ENCODE data around the gene PRR15L.
"Not testable (repeated sequence)": the region's sequence is repeated elsewhere in the genome, so short reads cannot be mapped to it uniquely, and the experiment has no call there.

Gene PRR15L

DNA sequence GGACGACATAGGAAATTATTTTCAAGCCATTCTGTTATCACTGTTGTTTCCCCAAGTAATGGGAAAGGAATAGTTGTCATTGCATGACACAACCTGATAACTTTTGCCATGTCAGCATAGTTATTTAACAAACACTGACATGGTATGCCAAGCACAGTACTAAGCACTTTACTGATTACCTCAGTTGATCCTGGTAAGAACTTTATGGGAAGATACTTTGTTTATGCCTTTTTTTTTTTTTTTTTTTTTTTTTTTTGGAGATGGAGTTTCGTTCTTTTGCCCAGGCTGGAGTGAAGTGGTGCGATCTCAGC is 32.0 kb downstream of the PRR15L start:
- no peak for TF ChIP-seq GATA1 (IDR thresholded peaks at IDR 0.05; ENCODE audit: low read depth, low read length)
- TF ChIP-seq POLR2A (IDR thresholded peaks at IDR 0.05; ENCODE audit: low read length) = no peak

DNA sequence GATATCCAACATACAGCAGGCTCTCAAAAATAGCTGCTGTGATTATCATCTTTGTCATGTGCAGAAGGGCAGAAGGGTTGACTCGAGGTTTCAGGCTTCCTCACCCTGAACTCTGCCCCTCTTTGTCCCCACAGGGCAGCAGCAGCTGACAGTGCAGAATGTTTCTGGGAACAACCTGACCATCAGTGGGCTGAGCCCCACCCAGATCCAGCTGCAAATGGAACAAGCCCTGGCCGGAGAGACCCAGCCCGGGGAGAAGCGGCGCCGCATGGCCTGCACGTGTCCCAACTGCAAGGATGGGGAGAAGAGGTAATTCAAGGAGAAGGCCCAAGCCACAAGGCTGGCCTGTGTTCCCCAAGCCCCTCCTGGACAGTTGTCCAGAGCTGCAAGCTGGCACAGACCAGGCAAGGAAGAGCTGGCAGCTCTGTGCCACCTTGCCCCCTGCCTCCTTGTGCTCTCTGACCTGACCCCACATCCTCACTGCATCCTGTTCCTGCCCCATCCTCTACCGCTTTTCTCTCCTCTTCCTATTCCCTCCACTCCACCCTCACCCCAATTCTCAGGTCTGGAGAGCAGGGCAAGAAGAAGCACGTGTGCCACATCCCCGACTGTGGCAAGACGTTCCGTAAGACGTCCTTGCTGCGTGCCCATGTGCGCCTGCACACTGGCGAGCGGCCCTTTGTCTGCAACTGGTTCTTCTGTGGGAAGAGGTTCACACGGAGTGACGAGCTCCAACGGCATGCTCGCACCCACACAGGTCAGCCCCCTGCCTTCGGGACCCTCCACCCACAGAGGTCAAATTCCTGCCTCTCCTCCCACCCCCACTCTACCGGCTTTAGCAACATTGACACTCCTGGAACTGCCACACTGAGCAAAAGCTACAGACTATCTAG is 32.7 kb downstream of the PRR15L start:
- no peak for TF ChIP-seq POLR2A (IDR thresholded peaks at IDR 0.05; ENCODE audit: low read length)
- no peak for TF ChIP-seq GATA1 (IDR thresholded peaks at IDR 0.05; ENCODE audit: low read depth, low read length)
- no peak for DNase-seq

More for the DNA sequence above, 32.0 kb downstream of the PRR15L start:
- no peak for DNase-seq

DNA sequence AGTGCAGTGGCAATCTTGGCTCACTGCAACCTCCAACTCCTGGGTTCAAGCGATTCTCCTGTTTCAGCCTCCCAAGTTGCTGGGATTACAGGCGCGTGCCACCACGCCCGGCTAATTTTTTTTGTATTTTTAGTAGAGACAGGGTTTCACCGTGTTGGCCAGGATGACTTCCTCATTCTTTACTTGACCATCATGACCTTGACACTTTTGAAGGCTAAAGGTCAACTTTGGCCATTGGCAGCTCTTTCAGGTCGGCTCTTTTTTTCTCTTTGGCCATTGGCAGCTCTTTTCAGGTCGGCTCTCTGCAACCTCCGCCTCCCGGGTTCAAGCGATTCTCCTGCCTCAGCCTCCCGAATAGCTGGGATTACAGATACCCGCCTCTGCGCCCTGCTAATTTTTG is 37.8 kb downstream of the PRR15L start:
- DNase-seq = not testable (repeated sequence)

DNA sequence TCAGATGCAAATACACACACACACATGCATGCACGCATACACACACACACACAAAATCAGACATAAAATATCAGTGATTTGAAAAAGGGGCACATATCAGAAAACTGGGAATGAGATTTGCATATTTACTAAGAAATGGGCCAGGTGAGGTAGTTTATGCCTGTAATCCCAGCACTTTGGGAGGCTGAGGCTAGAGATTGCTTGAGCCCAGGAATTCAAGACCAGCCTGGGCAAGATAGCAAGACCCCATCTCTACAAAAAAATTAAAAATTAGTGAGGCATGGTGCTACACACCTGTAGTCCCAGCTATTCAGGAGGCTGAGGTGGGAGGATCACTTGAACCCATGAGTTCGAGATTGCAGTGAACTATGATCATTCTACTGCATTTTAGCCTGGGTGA is 38.7 kb downstream of the PRR15L start:
- TF ChIP-seq POLR2A (IDR thresholded peaks at IDR 0.05; ENCODE audit: low read length) = no peak
- TF ChIP-seq GATA1 (IDR thresholded peaks at IDR 0.05; ENCODE audit: low read depth, low read length) = no peak
- DNase-seq = no peak

DNA sequence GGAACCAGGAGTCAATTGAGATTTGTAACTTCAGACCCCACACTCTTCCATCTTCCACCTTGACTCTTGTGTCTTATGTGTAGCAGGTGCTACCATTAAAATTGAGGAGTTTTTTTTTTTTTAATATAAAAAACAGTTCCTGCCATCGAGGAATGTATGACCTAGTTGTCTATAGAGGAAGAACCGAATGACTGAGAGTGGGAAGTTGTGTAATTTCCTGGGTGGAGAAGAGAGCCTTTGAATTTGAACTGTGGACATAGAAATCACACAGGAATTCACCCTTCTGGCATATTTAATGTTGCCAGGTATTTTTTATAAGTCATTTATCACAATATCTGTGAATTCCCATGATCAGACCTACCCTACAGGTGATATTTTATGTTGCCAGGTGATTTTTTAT is 39.7 kb downstream of the PRR15L start:
- no peak for DNase-seq
- no peak for TF ChIP-seq POLR2A (IDR thresholded peaks at IDR 0.05; ENCODE audit: low read length)
- no peak for TF ChIP-seq GATA1 (IDR thresholded peaks at IDR 0.05; ENCODE audit: low read depth, low read length)

DNA sequence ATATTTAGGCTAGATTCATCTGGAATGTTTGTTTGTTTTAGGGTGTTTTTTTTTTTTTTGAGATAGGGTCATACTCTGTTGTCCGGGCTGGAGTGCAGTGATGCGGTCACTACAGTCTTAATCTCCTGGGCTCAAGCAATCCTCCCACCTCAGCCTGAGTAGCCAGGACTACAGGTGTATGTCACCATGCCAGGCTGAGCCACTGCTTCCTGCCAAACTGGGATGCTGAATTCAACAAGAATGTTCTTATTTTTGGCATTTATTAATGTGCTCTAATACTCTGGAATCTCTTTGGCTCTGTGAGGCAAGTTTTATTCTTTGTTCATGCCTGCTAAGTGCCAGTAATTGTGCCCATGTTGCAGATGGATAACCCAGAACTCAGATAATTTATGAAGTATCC is 40.1 kb downstream of the PRR15L start:
- TF ChIP-seq GATA1 (IDR thresholded peaks at IDR 0.05; ENCODE audit: low read depth, low read length) (no peak), POLR2A (IDR thresholded peaks at IDR 0.05; ENCODE audit: low read length) (no peak)
- DNase-seq = no peak

DNA sequence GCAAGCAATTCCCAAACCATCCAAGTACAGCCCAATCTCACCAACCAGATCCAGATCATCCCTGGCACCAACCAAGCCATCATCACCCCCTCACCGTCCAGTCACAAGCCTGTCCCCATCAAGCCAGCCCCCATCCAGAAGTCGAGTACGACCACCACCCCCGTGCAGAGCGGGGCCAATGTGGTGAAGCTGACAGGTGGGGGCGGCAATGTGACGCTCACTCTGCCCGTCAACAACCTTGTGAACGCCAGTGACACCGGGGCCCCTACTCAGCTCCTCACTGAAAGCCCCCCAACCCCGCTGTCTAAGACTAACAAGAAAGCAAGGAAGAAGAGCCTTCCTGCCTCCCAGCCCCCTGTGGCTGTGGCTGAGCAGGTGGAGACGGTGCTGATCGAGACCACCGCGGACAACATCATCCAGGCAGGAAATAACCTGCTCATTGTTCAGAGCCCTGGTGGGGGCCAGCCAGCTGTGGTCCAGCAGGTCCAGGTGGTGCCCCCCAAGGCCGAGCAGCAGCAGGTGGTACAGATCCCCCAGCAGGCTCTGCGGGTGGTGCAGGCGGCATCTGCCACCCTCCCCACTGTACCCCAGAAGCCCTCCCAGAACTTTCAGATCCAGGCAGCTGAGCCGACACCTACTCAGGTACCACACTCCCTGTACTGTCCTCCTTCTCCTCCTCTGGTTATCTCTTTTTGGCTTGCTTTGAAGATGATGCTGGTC is 41.0 kb downstream of the PRR15L start:
- DNase-seq = no peak
- TF ChIP-seq GATA1 (IDR thresholded peaks at IDR 0.05; ENCODE audit: low read depth, low read length) (no peak), POLR2A (IDR thresholded peaks at IDR 0.05; ENCODE audit: low read length) (no peak)

DNA sequence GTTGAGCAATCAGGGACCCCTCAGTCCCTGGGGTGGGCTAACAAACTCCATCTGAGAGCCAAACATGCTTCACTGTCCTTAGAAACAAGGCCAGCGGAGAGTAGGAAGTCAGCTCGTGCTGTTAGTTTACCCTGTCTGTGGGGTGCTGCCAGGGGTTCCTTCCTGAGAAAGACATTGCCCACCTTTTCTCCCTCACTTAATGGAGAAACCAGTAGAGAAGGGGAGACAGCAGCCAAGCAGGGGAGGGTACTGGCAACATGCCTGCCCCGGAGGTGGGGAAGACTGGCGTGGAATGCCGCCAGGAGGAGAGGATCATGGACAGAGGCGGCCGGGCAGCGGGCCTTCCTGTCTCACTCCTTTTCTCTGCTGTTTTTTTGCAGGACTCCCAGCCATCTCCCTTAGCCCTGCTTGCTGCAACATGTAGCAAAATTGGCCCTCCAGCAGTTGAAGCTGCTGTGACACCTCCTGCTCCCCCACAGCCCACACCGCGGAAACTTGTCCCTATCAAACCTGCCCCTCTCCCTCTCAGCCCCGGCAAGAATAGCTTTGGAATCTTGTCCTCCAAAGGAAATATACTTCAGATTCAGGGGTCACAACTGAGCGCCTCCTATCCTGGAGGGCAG is 41.8 kb downstream of the PRR15L start:
- no peak for DNase-seq
- TF ChIP-seq GATA1 (IDR thresholded peaks at IDR 0.05; ENCODE audit: low read depth, low read length) (no peak), POLR2A (IDR thresholded peaks at IDR 0.05; ENCODE audit: low read length) (no peak)

DNA sequence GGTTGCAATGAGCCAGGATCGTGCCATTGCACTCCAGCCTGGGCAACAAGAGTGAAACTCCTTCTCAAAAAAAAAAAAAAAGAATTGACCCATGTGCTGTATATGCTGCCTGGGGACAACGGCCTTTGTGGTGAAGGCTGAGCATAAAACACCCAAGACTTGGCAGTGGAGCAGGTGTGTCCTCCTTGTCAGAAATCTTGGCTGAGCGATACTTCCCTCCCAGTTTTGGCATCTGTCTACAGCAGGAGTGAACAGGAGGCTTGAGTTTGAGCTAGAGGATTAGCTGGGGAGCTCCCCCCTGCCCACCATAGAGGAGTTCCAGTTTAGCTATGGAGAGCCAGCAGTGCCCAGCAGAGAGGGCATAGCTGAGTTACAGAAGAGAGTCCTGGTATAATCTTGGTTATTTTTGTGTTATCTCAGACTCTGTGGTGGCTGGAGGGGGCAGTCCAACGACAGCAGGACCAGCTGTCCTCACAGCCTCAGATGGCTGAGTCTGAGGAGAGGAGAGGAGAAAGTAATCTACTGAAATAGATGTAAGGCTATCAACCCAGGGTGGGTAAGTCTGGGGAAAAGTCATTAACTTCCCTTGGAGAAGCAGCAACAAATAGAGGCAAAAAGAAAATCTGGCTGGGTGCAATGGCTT is 43.3 kb downstream of the PRR15L start:
- TF ChIP-seq POLR2A (IDR thresholded peaks at IDR 0.05; ENCODE audit: low read length) (no peak), GATA1 (IDR thresholded peaks at IDR 0.05; ENCODE audit: low read depth, low read length) (no peak)
- DNase-seq = no peak

DNA sequence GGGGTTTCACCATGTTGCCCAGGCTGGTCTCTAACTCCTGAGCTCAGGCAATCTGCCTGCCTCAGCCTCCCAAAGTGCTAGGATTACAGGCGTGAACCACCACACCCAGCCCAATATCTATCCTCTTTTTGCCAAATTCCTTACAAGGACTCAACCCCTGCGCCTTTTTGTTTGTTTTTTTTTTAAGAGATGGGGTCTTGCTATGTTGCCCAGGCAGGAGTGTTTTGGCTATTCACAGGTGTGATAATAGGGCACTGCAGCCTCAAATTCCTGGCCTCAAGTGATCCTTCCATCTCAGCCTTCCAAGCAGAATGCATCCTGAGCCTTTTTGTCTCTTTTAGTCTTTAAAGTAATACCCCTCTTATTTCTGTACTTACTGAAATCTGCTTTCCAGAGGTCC is 44.6 kb downstream of the PRR15L start:
- DNase-seq = no peak
- TF ChIP-seq POLR2A (IDR thresholded peaks at IDR 0.05; ENCODE audit: low read length) = no peak
- TF ChIP-seq GATA1 (IDR thresholded peaks at IDR 0.05; ENCODE audit: low read depth, low read length) = no peak

DNA sequence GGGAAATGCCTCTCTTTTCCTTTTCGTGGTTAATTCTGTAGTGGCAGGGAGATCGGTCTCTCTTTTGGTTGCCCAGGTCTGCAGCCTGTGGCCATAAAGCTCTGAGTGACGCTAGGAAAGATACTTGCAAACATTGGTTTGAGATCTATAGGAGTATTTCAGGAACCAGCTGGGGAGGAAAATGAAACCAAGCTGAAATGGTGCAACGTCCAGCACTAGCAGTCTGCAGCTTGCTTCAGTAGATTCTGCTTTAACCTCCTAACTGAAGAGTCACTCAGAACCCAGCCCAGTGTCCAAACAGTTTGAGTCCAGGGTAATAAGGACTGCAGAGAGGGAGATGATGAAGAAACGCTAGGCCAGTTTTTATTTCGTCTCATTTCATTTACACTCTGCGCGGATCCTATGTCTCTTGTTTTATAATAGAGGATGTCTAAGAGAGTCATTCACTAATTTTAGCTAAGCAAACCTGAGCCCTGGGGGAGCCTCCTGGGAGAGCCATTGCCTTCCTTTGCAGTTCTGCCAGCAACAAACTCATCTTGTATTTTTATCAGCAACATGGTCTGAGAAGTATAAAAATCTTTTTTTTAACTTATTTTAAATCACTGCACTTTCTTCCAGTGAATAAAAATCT is 49.6 kb downstream of the PRR15L start:
- TF ChIP-seq POLR2A (IDR thresholded peaks at IDR 0.05; ENCODE audit: low read length) (no peak), GATA1 (IDR thresholded peaks at IDR 0.05; ENCODE audit: low read depth, low read length) (no peak)

DNA sequence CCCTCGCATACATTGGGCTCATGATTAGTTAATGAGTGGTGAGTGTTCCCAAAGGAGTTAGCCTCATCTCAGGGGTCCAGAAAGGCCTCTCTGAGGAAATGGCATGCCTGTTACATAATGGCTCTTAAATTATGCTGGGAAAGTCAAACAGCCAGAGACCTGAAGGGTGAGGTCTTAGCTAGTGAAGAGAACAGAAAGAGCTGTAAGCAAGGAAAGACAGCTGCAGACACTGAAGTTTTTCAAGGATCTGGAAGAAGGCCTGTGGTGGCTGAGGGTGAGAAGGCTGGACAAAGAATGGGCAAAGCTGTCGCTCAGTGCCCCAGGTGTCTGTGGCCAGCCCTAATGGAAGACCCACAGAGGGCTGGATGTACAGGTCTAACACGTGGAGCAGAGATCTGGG is 51.2 kb downstream of the PRR15L start:
- TF ChIP-seq POLR2A (IDR thresholded peaks at IDR 0.05; ENCODE audit: low read length) (no peak), GATA1 (IDR thresholded peaks at IDR 0.05; ENCODE audit: low read depth, low read length) (no peak)
- no peak for DNase-seq

More for the DNA sequence above, 49.6 kb downstream of the PRR15L start:
- DNase-seq = no peak

DNA sequence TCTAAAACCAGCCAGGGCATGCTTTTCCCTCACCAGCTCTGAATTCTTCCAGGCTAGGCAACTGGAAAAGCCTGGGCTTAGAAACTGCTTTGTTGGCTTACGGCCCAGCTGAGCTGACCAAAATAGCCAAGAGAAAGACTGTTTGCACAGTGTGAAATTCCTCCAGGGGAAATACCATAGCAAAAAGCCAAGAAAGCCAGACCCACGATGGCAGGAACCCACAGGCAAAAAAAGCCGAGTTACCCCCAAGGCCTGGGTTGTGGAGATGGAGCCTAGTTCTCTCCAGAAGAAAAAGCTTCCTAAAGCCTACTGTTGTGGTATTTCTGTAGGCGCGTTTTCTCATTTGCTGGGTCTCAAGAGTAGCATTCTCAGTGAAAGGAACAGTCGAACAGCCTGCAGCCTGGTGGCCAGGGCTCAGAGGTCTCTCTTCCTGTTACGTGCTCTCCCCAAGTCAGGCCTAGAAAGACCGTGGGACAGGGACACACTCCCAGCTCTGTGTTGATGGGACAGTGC is 52.4 kb downstream of the PRR15L start:
- TF ChIP-seq GATA1 (IDR thresholded peaks at IDR 0.05; ENCODE audit: low read depth, low read length) (no peak), POLR2A (IDR thresholded peaks at IDR 0.05; ENCODE audit: low read length) (no peak)
- no peak for DNase-seq

Measured in erythroblast (primary cell).